B cell (primary cell): ENCODE data around the gene NME5. TPM values are rescaled to one million over a fixed set of nuclear protein-coding genes. Genes with fewer than 3 reads are reported as not detected.

Source experiments
- ATAC-seq: fragments of 200-7000 bp; cut with Tn5 transposase; one replicate; pipeline ENCODE4 v1.10.0; 2021; ENCODE audit warnings: low read depth, mild to moderate bottlenecking, moderate number of reproducible peaks, moderate library complexity
- CTCF ChIA-PET: fragments of 350-600 bp; sonication (Branson Sonifier 250); formaldehyde crosslinking; loops from one replicate; lab custom pipeline; 2021; ENCODE audit warnings: antibody characterized with exemption, inconsistent platforms; lab: Charles Lee
- POLR2A ChIA-PET: fragments of 350-600 bp; sonication (Branson Sonifier 250); formaldehyde crosslinking; loops from one replicate; lab custom pipeline; 2021; ENCODE audit warnings: antibody characterized with exemption; lab: Charles Lee
- DNase-seq: peaks from one replicate; pipeline ENCODE4 v3.0.0; 2013
- H2AFZ ChIP-seq: 2 replicates; pipeline ENCODE4 v1.6.1; 2012; ENCODE audit warnings: mild to moderate bottlenecking, low read depth, low read length; ENCODE audit not compliant: insufficient read depth, poor library complexity, severe bottlenecking
- H3K27ac ChIP-seq, 2 donors: 1 replicate in 1 of 2; 2 replicates in 1 of 2; pipeline ENCODE4 v1.5.1; 2012 to 2013; ENCODE audit warnings: low read length in 2 of 2, mild to moderate bottlenecking in 2 of 2, moderate library complexity in 1 of 2
- H3K27me3 ChIP-seq, 4 experiments: fragments of 200-600 bp in 1 of 4; sonication (generic) in 1 of 4; replicated peaks in 1 of 4; 1 replicate in 2 of 4; 2 replicates in 2 of 4; pipeline versions ENCODE4 v1.6.1 to v1.7.0; 2013 to 2016; ENCODE audit warnings: low read length in 3 of 4, mild to moderate bottlenecking in 2 of 4, mixed read lengths in 1 of 4, moderate library complexity in 1 of 4; ENCODE audit not compliant: insufficient read depth in 4 of 4, control insufficient read depth in 3 of 4; ENCODE audit errors: control extremely low read depth in 1 of 4
- H3K36me3 ChIP-seq, 2 experiments: replicated peaks in 1 of 2; 1 replicate in 1 of 2; 2 replicates in 1 of 2; pipeline versions ENCODE4 v1.6.1 to v1.7.1; 2013; ENCODE audit warnings: low read length in 1 of 2; ENCODE audit not compliant: insufficient read depth in 2 of 2, control insufficient read depth in 1 of 2; ENCODE audit errors: control extremely low read depth in 1 of 2, extremely low read depth in 1 of 2
- H3K4me1 ChIP-seq, 2 donors: fragments of 200-600 bp in 1 of 2; sonication (generic) in 1 of 2; 1 replicate in 1 of 2; 2 replicates in 1 of 2; pipeline versions ENCODE4 v1.5.1 to v1.6.1; 2013 to 2017; ENCODE audit warnings: low read length in 2 of 2; ENCODE audit not compliant: control insufficient read depth in 2 of 2, insufficient read depth in 2 of 2
- H3K4me2 ChIP-seq: replicated peaks from 2 replicates; pipeline ENCODE3; 2012; ENCODE audit warnings: mild to moderate bottlenecking, low read depth, low read length; ENCODE audit not compliant: poor library complexity, severe bottlenecking
- H3K4me3 ChIP-seq, 5 experiments: fragments of 200-600 bp in 1 of 5; sonication (generic) in 1 of 5; 1 replicate in 3 of 5; 2 replicates in 2 of 5; pipeline versions ENCODE4 v1.5.1 to v1.7.0; 2011 to 2016; ENCODE audit warnings: low read length in 4 of 5, mild to moderate bottlenecking in 4 of 5, low read depth in 2 of 5, control low read depth in 1 of 5, moderate library complexity in 1 of 5; ENCODE audit not compliant: insufficient read depth in 1 of 5; ENCODE audit errors: control extremely low read depth in 1 of 5, extremely low read depth in 1 of 5
- H3K79me2 ChIP-seq: fragments of 200-600 bp; sonication (generic); one replicate; pipeline ENCODE4 v1.6.0; 2016; ENCODE audit warnings: low read length; ENCODE audit not compliant: control insufficient read depth, insufficient read depth
- H3K9ac ChIP-seq: fragments of 200-600 bp; sonication (generic); 2 replicates; pipeline ENCODE4 v1.6.1; 2017; ENCODE audit warnings: mild to moderate bottlenecking, low read length, moderate library complexity
- H3K9me3 ChIP-seq, 3 donors: one replicate each; pipeline versions ENCODE4 v1.6.1 to v1.7.1; 2013; ENCODE audit warnings: low read length in 2 of 3; ENCODE audit not compliant: control insufficient read depth in 2 of 3, insufficient read depth in 1 of 3; ENCODE audit errors: control extremely low read depth in 1 of 3
- H4K20me1 ChIP-seq: 2 replicates; pipeline ENCODE4 v1.6.0; 2012; ENCODE audit warnings: mild to moderate bottlenecking, low read length; ENCODE audit not compliant: insufficient read depth, control insufficient read depth, poor library complexity, severe bottlenecking
- H3K27ac Mint-ChIP-seq: one replicate; pipeline ENCODE4 v1.8.0; 2021; ENCODE audit warnings: mixed read lengths
- H3K27me3 Mint-ChIP-seq: one replicate; pipeline ENCODE4 v1.8.0; 2021; ENCODE audit warnings: mixed read lengths
- H3K4me1 Mint-ChIP-seq: one replicate; pipeline ENCODE4 v1.8.0; 2021; ENCODE audit warnings: mixed read lengths
- H3K4me3 Mint-ChIP-seq: one replicate; pipeline ENCODE4 v1.8.0; 2021; ENCODE audit warnings: mixed read lengths
- H3K9me3 Mint-ChIP-seq: one replicate; pipeline ENCODE4 v1.8.0; 2022; ENCODE audit warnings: mixed read lengths; ENCODE audit not compliant: insufficient read depth
- EZH2 ChIP-seq: IDR thresholded peaks from 2 replicates; pipeline ENCODE4 v1.6.1; 2012; ENCODE audit warnings: borderline replicate concordance, low read depth, mild to moderate bottlenecking, moderate library complexity, low read length; ENCODE audit not compliant: insufficient read depth, poor library complexity, severe bottlenecking
- WGBS: methylation state at CpG from one replicate; pipeline ENCODE4 v1.1.5; 2013; ENCODE audit warnings: missing lambda C conversion rate; ENCODE audit not compliant: insufficient coverage; 5-methylcytosine and 5-hydroxymethylcytosine counted together
- intact Hi-C: fragments of 100-400 bp; cut with micrococcal nuclease; formaldehyde crosslinking; loops from one replicate; pipeline ENCODE4 v1.10.0; 2022
- polyA plus RNA-seq: library from polyadenylated mRNA; depleted of rRNA; stranded (reverse); fragments of >200 nt; gene quantifications from 2 replicates; pipeline ENCODE4 v1.2.3, GENCODE V29; 2012
- total RNA-seq, 2 donors: library from RNA; stranded (reverse); fragments of 120-200 nt in 1 of 2; gene quantifications; 1 replicate in 1 of 2; 2 replicates in 1 of 2; pipeline versions ENCODE4 v1.2.3 to v1.2.4, GENCODE V29; 2013 to 2022
- TF ChIP-seq, protein P1 (sequence below): fragments of 200-600 bp; IDR thresholded peaks from one replicate; pipeline ENCODE4 v1.8.0; 2022; ENCODE audit warnings: antibody characterized with exemption, mild to moderate bottlenecking

Gene NME5
- total and polyA plus RNA-seq, 2 donors (not counting 1 experiment from before 2014, with no cell fraction given) = not detected

DNA sequence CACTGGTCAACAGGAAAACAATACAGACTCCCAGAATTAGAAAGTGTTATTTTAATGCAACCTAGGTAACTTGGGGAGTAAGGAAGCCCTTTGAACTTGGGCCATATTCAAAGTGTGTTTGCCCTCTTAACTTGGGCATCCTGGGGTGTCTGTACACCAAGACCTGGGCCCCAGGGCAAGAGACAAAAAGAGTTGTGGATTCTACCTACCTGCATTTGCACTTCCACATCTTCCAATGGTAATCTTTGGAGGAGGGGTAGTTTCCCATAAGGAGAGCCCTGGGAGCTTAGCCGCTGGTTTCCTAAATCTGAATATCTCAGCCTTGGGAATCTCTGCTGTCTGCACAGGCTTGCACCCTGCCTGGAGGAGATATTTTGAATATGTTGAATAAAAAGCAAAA lies 46.9 kb downstream of the NME5 start:
- Mint-ChIP-seq H3K4me3 (no peak overlapping the region), H3K27me3 (peaks cover 8% of the 10 kb centered on the region), H3K4me1 (no peaks in the 10 kb centered on the region), H3K9me3 (no peaks in the 10 kb centered on the region), H3K27ac (no peak overlapping the region)
- Histone ChIP-seq H2AFZ (no peak overlapping the region), H3K79me2 (no peaks in the 10 kb centered on the region), H3K9ac (no peak overlapping the region), H3K4me3 (no peak overlapping the region), H3K4me2 (no peak overlapping the region), H4K20me1 (no peaks in the 10 kb centered on the region), H3K36me3 (no peaks in the 10 kb centered on the region), H3K27ac (no peak overlapping the region), H3K27me3 (no peaks in the 10 kb centered on the region), H3K4me1 (no peaks in the 10 kb centered on the region), H3K9me3 (no peaks in the 10 kb centered on the region)
- DNase-seq (no peak), ATAC-seq (no peak)
- intact Hi-C loops = no loop called here
- ChIA-PET POLR2A (no interaction called here), CTCF (interaction anchor here (0.5 to 0.9 kb wide), 3 partner anchors 8 to 41 kb away, joined by 3 read pairs; no protein-coding TSS in a partner anchor)
- TF ChIP-seq, protein P1, sequence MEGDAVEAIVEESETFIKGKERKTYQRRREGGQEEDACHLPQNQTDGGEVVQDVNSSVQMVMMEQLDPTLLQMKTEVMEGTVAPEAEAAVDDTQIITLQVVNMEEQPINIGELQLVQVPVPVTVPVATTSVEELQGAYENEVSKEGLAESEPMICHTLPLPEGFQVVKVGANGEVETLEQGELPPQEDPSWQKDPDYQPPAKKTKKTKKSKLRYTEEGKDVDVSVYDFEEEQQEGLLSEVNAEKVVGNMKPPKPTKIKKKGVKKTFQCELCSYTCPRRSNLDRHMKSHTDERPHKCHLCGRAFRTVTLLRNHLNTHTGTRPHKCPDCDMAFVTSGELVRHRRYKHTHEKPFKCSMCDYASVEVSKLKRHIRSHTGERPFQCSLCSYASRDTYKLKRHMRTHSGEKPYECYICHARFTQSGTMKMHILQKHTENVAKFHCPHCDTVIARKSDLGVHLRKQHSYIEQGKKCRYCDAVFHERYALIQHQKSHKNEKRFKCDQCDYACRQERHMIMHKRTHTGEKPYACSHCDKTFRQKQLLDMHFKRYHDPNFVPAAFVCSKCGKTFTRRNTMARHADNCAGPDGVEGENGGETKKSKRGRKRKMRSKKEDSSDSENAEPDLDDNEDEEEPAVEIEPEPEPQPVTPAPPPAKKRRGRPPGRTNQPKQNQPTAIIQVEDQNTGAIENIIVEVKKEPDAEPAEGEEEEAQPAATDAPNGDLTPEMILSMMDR = no peak
- TF ChIP-seq EZH2 = no peak
- WGBS = no CpG with 5 or more reads among the region's 1 CpG

DNA sequence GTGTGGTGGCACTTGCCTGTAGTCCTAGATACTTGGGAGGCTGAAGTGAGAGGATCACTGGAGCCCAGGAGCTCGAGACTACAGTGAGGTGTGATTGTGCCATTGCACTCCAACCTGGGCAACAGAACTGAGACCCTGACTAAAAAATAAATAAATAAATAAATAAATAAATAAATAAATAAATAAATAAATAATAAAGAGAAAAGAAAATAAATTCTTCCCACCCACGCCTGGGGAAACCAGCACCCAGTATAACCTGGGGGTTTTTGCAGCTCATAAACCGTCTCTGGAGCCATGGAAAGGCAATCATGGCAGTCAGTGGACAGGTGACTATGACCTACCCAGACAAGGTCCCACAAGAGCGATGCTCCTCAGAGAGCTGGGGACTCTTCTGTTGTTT lies 47.5 kb downstream of the NME5 start:
- no peak overlapping the region for H3K4me3 ChIP-seq
- H3K9me3 Mint-ChIP-seq = no peaks in the 10 kb centered on the region
- H3K27me3 ChIP-seq = no peaks in the 10 kb centered on the region
- no peak overlapping the region for H3K4me2 ChIP-seq
- H3K27me3 Mint-ChIP-seq = peaks cover 6% of the 10 kb centered on the region
- ATAC-seq = no peak
- H4K20me1 ChIP-seq = no peaks in the 10 kb centered on the region
- H3K27ac ChIP-seq = no peak overlapping the region
- WGBS = 71% methylated on average over 1 of the region's 4 CpGs
- intact Hi-C loops = no loop called here
- ChIA-PET CTCF (interaction anchor here (0.8 to 1.0 kb wide), 4 partner anchors 10 to 42 kb away, joined by 3 to 4 read pairs (median 3); no protein-coding TSS in a partner anchor), POLR2A (no interaction called here)
- H3K9me3 ChIP-seq = no peaks in the 10 kb centered on the region
- no peaks in the 10 kb centered on the region for H3K4me1 ChIP-seq
- no peak overlapping the region for H2AFZ ChIP-seq
- no peak overlapping the region for H3K27ac Mint-ChIP-seq
- H3K4me1 Mint-ChIP-seq = no peaks in the 10 kb centered on the region
- H3K9ac ChIP-seq = no peak overlapping the region
- H3K79me2 ChIP-seq = no peaks in the 10 kb centered on the region
- TF ChIP-seq, protein P1 = no peak
- TF ChIP-seq EZH2 = no peak
- DNase-seq = no peak
- H3K4me3 Mint-ChIP-seq = no peak overlapping the region
- H3K36me3 ChIP-seq = no peaks in the 10 kb centered on the region
